Heart left ventricle (tissue), 13 donors: ENCODE data around the gene DUSP28.

Experiments used
- POLR2A ChIP-seq, 2 donors: fragments of 450-650 bp; IDR thresholded peaks; one replicate each; pipeline ENCODE4 v1.6.1; 2017; ENCODE audit warnings: antibody characterized with exemption in 2 of 2, mild to moderate bottlenecking in 2 of 2, moderate library complexity in 2 of 2
- TF ChIP-seq, protein P1 (sequence below), 12 donors: fragments of 200-600 bp; sonication (generic) in 4 of 12; IDR thresholded peaks; one replicate each; pipeline versions ENCODE4 v1.5.0 to v1.8.0; 2018 to 2022; ENCODE audit warnings: antibody characterized with exemption in 12 of 12, mild to moderate bottlenecking in 5 of 12
- donor health status: ischemic (EF 13 %, LVEDD 7.1; RV severe dilation, severe dysfunction).
- donor health status: DM: no; HTN: yes; CAD: no.
- donor health status: DM: no; HTN: no; CAD: no.
- donor health status: ischemic (EF 25% LVEDD 6.9; RV normal size, moderate dysfunction).
- donor health status: ischemic (EF 25% LVEDD 5.7; RV mildly dilated, moderate dysfunction).
- donor health status: ischemic (EF 35%, LVEDD 5.7; RV mildly dilated, moderate dysfunction).
- donor health status: nonischemic (EF 11% LVEDD 7.7; RV severe dilation, severe dysfunction).
- donor health status: DM: yes; HTN: yes; CAD: no.
- donor health status: PGD.
- donor health status: ischemic (EF 29% LVEDD 5.4; RV normal size, mild dysfunction).
- donor health status: nonischemic (EF 23%, LVEDD 6.1; RV moderate dilation, normal function).

GRCh38 chr2:240555541-240556250 lies 4.5 kb upstream of the DUSP28 start:
- TF ChIP-seq, protein P1, sequence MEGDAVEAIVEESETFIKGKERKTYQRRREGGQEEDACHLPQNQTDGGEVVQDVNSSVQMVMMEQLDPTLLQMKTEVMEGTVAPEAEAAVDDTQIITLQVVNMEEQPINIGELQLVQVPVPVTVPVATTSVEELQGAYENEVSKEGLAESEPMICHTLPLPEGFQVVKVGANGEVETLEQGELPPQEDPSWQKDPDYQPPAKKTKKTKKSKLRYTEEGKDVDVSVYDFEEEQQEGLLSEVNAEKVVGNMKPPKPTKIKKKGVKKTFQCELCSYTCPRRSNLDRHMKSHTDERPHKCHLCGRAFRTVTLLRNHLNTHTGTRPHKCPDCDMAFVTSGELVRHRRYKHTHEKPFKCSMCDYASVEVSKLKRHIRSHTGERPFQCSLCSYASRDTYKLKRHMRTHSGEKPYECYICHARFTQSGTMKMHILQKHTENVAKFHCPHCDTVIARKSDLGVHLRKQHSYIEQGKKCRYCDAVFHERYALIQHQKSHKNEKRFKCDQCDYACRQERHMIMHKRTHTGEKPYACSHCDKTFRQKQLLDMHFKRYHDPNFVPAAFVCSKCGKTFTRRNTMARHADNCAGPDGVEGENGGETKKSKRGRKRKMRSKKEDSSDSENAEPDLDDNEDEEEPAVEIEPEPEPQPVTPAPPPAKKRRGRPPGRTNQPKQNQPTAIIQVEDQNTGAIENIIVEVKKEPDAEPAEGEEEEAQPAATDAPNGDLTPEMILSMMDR (IDR thresholded peaks at IDR 0.05), result no peak
- TF ChIP-seq POLR2A (IDR thresholded peaks at IDR 0.05), result no peak
